SK-N-SH treated with all-trans-retinoic acid at 6 μM for 48 hours (cell line): ENCODE results near the gene RAB3B.

ENCODE experiments used
- ATAC-seq: fragments of 200-7000 bp; cut with Tn5 transposase; 3 replicates; pipeline ENCODE4 v1.9.1; 2020; ENCODE audit warnings: mild to moderate bottlenecking, moderate library complexity
- ARNTL ChIP-seq: fragments of 450-650 bp; formaldehyde crosslinking; IDR thresholded peaks from 2 replicates; pipeline ENCODE4 v1.5.0; 2020; ENCODE audit warnings: low read depth, mild to moderate bottlenecking, moderate library complexity, borderline replicate concordance
- BACH2 ChIP-seq: fragments of 250-450 bp; sonication (Bioruptor Pico); IDR thresholded peaks from 2 replicates; pipeline ENCODE4 v1.9.0; 2021; ENCODE audit warnings: mild to moderate bottlenecking, borderline replicate concordance
- CREB5 ChIP-seq: fragments of 250-450 bp; sonication (Bioruptor Pico); IDR thresholded peaks from 2 replicates; pipeline ENCODE4 v1.5.1; 2020; ENCODE audit warnings: low read depth, mild to moderate bottlenecking, moderate library complexity
- CSDC2 ChIP-seq: fragments of 250-450 bp; sonication (Bioruptor Pico); IDR thresholded peaks from 2 replicates; pipeline ENCODE4 v1.5.0; 2020; ENCODE audit warnings: mild to moderate bottlenecking, moderate library complexity
- CSRNP3 ChIP-seq: fragments of 250-450 bp; sonication (Bioruptor Pico); IDR thresholded peaks from 2 replicates; pipeline ENCODE4 v1.5.1; 2021; ENCODE audit warnings: mild to moderate bottlenecking, moderate library complexity
- ESRRG ChIP-seq: fragments of 250-450 bp; sonication (Bioruptor Pico); IDR thresholded peaks from 2 replicates; pipeline ENCODE4 v1.6.1; 2021; ENCODE audit warnings: mild to moderate bottlenecking
- GLIS3 ChIP-seq: fragments of 250-450 bp; sonication (Bioruptor Pico); IDR thresholded peaks from 2 replicates; pipeline ENCODE4 v1.5.0; 2020; ENCODE audit warnings: mild to moderate bottlenecking, moderate library complexity
- ISL1 ChIP-seq: fragments of 250-450 bp; sonication (Bioruptor Pico); IDR thresholded peaks from 2 replicates; pipeline ENCODE4 v2.1.2; 2022; ENCODE audit warnings: mild to moderate bottlenecking, moderate library complexity
- OSR1 ChIP-seq: fragments of 250-450 bp; sonication (Bioruptor Pico); IDR thresholded peaks from 2 replicates; pipeline ENCODE4 v1.8.0; 2022; ENCODE audit warnings: moderate library complexity, mild to moderate bottlenecking, inconsistent platforms
- POU6F1 ChIP-seq: fragments of 250-450 bp; sonication (Bioruptor Pico); IDR thresholded peaks from 2 replicates; pipeline ENCODE4 v1.8.0; 2021; ENCODE audit warnings: low read depth, mild to moderate bottlenecking, moderate library complexity, borderline replicate concordance
- RARB ChIP-seq: fragments of 250-450 bp; sonication (Bioruptor Pico); IDR thresholded peaks from 2 replicates; pipeline ENCODE4 v1.8.0; 2021; ENCODE audit warnings: mild to moderate bottlenecking, moderate library complexity
- SNAI2 ChIP-seq: fragments of 250-450 bp; sonication (Bioruptor Pico); IDR thresholded peaks from 2 replicates; pipeline ENCODE4 v1.5.0; 2020; ENCODE audit warnings: mild to moderate bottlenecking, moderate library complexity
- TCF4 ChIP-seq: fragments of 250-450 bp; sonication (Bioruptor Pico); IDR thresholded peaks from 2 replicates; pipeline ENCODE4 v1.8.0; 2021; ENCODE audit warnings: mild to moderate bottlenecking, moderate library complexity, borderline replicate concordance
- TOX ChIP-seq: fragments of 250-450 bp; sonication (Bioruptor Pico); IDR thresholded peaks from 2 replicates; pipeline ENCODE4 v1.8.0; 2021; ENCODE audit warnings: mild to moderate bottlenecking, moderate library complexity, borderline replicate concordance
- TSHZ2 ChIP-seq: fragments of 250-450 bp; sonication (Bioruptor Pico); IDR thresholded peaks from 2 replicates; pipeline ENCODE4 v1.5.0; 2020; ENCODE audit warnings: mild to moderate bottlenecking, moderate library complexity
- ZC3H10 ChIP-seq: fragments of 250-450 bp; sonication (Bioruptor Pico); IDR thresholded peaks from 2 replicates; pipeline ENCODE4 v1.5.1; 2021; ENCODE audit warnings: mild to moderate bottlenecking, moderate library complexity
- ZFP3 ChIP-seq: fragments of 250-450 bp; sonication (Bioruptor Pico); IDR thresholded peaks from 2 replicates; pipeline ENCODE4 v1.5.0; 2020; ENCODE audit warnings: mild to moderate bottlenecking, moderate library complexity
- ZNF8 ChIP-seq: fragments of 450-650 bp; formaldehyde crosslinking; IDR thresholded peaks from 2 replicates; pipeline ENCODE4 v1.5.0; 2020; ENCODE audit warnings: mild to moderate bottlenecking, moderate library complexity

The RAB3B gene

GRCh38 chr1:51930329-51930728 lies 60.2 kb downstream of the RAB3B start (continued):
- TF ChIP-seq TSHZ2 (CRISPR knock-in tag) = no peak
- no peak for TF ChIP-seq BACH2 (CRISPR knock-in tag)
- no peak for TF ChIP-seq OSR1 (CRISPR knock-in tag)

- no peak for ATAC-seq
Measured at GRCh38 chr1:51928896-51929295, 61.6 kb downstream of the RAB3B start.

GRCh38 chr1:51927029-51927428 lies 63.5 kb downstream of the RAB3B start:
- ATAC-seq = no peak
- TF ChIP-seq OSR1 (CRISPR knock-in tag) (no peak), TCF4 (CRISPR knock-in tag) (no peak), TOX (no peak), ARNTL (no peak), CSRNP3 (CRISPR knock-in tag) (no peak), TSHZ2 (CRISPR knock-in tag) (no peak), CREB5 (CRISPR knock-in tag) (no peak), GLIS3 (no peak), ZC3H10 (CRISPR knock-in tag) (no peak), RARB (no peak)

More at GRCh38 chr1:51928896-51929295, 61.6 kb downstream of the RAB3B start:
- no peak for TF ChIP-seq BACH2 (CRISPR knock-in tag)
- TF ChIP-seq ISL1 (CRISPR knock-in tag) = no peak
- TF ChIP-seq OSR1 (CRISPR knock-in tag) = no peak
- no peak for TF ChIP-seq ZNF8 (CRISPR knock-in tag)
- no peak for TF ChIP-seq ZFP3 (CRISPR knock-in tag)

GRCh38 chr1:51926171-51926812 lies 64.2 kb downstream of the RAB3B start:
- TF ChIP-seq TCF4 (CRISPR knock-in tag) (no peak), ISL1 (CRISPR knock-in tag) (no peak), ARNTL (no peak), OSR1 (CRISPR knock-in tag) (no peak), CSRNP3 (CRISPR knock-in tag) (no peak), ESRRG (CRISPR knock-in tag) (no peak), CREB5 (CRISPR knock-in tag) (no peak), SNAI2 (no peak), TOX (no peak), POU6F1 (CRISPR knock-in tag) (no peak), TSHZ2 (CRISPR knock-in tag) (no peak), CSDC2 (CRISPR knock-in tag) (no peak), BACH2 (CRISPR knock-in tag) (no peak)
- ATAC-seq = peak; percentile 81
